Upper lobe of left lung (tissue), 6 donors: ENCODE results near the gene EPHB1. TPM values are rescaled to one million over a fixed set of nuclear protein-coding genes. Genes with fewer than 3 reads are reported as not detected.

Source experiments
- ATAC-seq, 2 donors: fragments of 200-7000 bp; cut with Tn5 transposase; one replicate each; pipeline ENCODE4 v1.9.1; 2022; ENCODE audit warnings: mild to moderate bottlenecking in 2 of 2, moderate library complexity in 2 of 2; ENCODE audit not compliant: low FRiP score in 2 of 2
- DNase-seq, 2 donors: peaks; one replicate each; pipeline ENCODE4 v3.0.0-alpha.2; 2019 to 2020
- H3K27ac ChIP-seq, 4 donors: fragments of 200-600 bp; sonication (generic); one replicate each; pipeline ENCODE4 v1.5.1; 2016 to 2019
- H3K27me3 ChIP-seq, 4 donors: fragments of 200-600 bp; sonication (generic); one replicate each; pipeline ENCODE4 v1.5.1; 2017 to 2019
- H3K36me3 ChIP-seq, 4 donors: fragments of 200-600 bp; sonication (generic); one replicate each; pipeline ENCODE4 v1.5.1; 2016 to 2019
- H3K4me1 ChIP-seq, 4 donors: fragments of 200-600 bp; sonication (generic); one replicate each; pipeline ENCODE4 v1.5.1; 2018 to 2019
- H3K4me3 ChIP-seq, 4 donors: fragments of 200-600 bp; sonication (generic); one replicate each; pipeline ENCODE4 v1.5.1; 2017 to 2019; ENCODE audit warnings: mild to moderate bottlenecking in 2 of 4, moderate library complexity in 1 of 4
- H3K9me3 ChIP-seq, 4 donors: fragments of 200-600 bp; sonication (generic); one replicate each; pipeline ENCODE4 v1.5.1; 2018 to 2019
- EP300 ChIP-seq, 4 donors: sonication (generic); formaldehyde crosslinking; IDR thresholded peaks; one replicate each; pipeline ENCODE4 v1.5.1; 2017; ENCODE audit warnings: antibody characterized with exemption in 4 of 4, control low read depth in 2 of 4
- POLR2A ChIP-seq, 4 donors: fragments of 450-650 bp; IDR thresholded peaks; one replicate each; pipeline ENCODE4 v1.5.1; 2016 to 2017; ENCODE audit warnings: antibody characterized with exemption in 4 of 4, mild to moderate bottlenecking in 2 of 4
- POLR2AphosphoS5 ChIP-seq, 2 donors: sonication (generic); formaldehyde crosslinking; IDR thresholded peaks; one replicate each; pipeline ENCODE4 v1.5.1; 2017; ENCODE audit warnings: antibody characterized with exemption in 2 of 2
- WGBS, 2 donors: methylation state at CpG; one replicate each; pipeline ENCODE4 v1.1.5; 2017 to 2018; 5-methylcytosine and 5-hydroxymethylcytosine counted together
- total RNA-seq, 6 donors: library from RNA; depleted of rRNA in 4 of 6; stranded (reverse); fragments of >200 nt in 4 of 6; gene quantifications; one replicate each; pipeline versions ENCODE4 v1.1.0 to v1.2.1, GENCODE V29; 2016 to 2021
- TF ChIP-seq, protein P1 (sequence below), 6 experiments: fragments of 450-650 bp in 4 of 6; fragments of 200-600 bp in 2 of 6; sonication (generic) in 2 of 6; IDR thresholded peaks; one replicate each; pipeline ENCODE4 v1.5.1; 2016 to 2019; ENCODE audit warnings: antibody characterized with exemption in 6 of 6
- donor health status: DM: no; HTN: no; CAD: no; lungs with moderate emphysema.
- donor health status: DM: no; HTN: yes; CAD: no; lungs with severe emphysema.

EPHB1 gene
- total RNA-seq, 6 donors from 2014 or later, result 1.3 to 14.6 (median 2.4) TPM; not detected in 1

DNA sequence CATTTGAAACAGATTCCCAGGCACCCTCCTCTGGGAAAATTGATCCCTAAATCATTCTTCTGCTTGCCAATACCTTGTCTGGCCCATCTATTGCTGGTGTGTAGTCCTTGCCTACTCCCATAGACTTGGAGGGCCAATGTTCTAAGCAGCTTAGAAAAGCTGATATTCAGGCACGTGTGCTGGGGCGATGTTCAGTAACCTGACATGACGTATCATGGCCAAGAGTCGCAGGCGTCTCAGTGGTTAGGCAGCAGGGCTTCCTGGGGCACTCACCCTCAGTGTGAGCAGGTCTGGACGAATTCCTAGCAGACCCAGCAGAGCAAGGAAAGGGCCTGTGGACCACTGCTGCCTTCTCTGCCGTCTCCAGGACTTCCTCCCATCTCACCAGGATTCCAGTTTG, 21.6 kb downstream of the EPHB1 start:
- Histone ChIP-seq H3K27ac (no peak overlapping the region), H3K9me3 (no peaks in the 10 kb centered on the region), H3K27me3 (no peaks in the 10 kb centered on the region), H3K4me3 (no peak overlapping the region), H3K36me3 (no peaks in the 10 kb centered on the region), H3K4me1 (no peaks in the 10 kb centered on the region)
- no peak for DNase-seq
- WGBS, 2 donors, result 82 to 83% methylated on average over 6 to 7 of the region's 7 CpGs
- TF ChIP-seq POLR2AphosphoS5 (IDR thresholded peaks at IDR 0.05) (no peak), EP300 (IDR thresholded peaks at IDR 0.05) (no peak), POLR2A (IDR thresholded peaks at IDR 0.05) (no peak)
- TF ChIP-seq, protein P1, sequence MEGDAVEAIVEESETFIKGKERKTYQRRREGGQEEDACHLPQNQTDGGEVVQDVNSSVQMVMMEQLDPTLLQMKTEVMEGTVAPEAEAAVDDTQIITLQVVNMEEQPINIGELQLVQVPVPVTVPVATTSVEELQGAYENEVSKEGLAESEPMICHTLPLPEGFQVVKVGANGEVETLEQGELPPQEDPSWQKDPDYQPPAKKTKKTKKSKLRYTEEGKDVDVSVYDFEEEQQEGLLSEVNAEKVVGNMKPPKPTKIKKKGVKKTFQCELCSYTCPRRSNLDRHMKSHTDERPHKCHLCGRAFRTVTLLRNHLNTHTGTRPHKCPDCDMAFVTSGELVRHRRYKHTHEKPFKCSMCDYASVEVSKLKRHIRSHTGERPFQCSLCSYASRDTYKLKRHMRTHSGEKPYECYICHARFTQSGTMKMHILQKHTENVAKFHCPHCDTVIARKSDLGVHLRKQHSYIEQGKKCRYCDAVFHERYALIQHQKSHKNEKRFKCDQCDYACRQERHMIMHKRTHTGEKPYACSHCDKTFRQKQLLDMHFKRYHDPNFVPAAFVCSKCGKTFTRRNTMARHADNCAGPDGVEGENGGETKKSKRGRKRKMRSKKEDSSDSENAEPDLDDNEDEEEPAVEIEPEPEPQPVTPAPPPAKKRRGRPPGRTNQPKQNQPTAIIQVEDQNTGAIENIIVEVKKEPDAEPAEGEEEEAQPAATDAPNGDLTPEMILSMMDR (IDR thresholded peaks at IDR 0.05), result no peak
- no peak for ATAC-seq

DNA sequence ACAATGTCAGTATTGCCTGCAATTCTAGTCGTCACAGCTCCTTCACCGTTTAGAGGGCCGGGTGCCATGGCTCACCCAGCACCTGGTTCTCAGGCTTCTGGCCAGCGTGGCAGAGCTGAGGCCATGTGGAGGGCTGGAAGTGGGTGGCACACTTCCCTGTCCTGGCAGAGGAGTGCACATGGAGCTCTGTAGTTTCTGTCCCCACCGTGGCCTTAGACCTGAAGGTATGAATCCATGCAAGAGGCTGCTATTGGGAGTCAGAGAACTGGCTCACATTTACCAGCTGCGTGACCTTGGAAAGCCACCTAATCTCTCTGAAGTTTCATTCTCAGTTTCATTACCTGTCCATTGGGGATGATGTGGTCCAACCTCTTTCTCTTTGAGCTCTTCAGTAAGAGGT, 22.2 kb downstream of the EPHB1 start:
- H3K4me3 ChIP-seq, result no peak overlapping the region
- TF ChIP-seq POLR2A (IDR thresholded peaks at IDR 0.05), result no peak
- TF ChIP-seq, protein P1 (IDR thresholded peaks at IDR 0.05), result no peak
- no peak for TF ChIP-seq EP300 (IDR thresholded peaks at IDR 0.05)
- no peak for TF ChIP-seq POLR2AphosphoS5 (IDR thresholded peaks at IDR 0.05)
- 88 to 90% methylated on average over 1 to 6 of the region's 6 CpGs for WGBS, 2 donors

DNA sequence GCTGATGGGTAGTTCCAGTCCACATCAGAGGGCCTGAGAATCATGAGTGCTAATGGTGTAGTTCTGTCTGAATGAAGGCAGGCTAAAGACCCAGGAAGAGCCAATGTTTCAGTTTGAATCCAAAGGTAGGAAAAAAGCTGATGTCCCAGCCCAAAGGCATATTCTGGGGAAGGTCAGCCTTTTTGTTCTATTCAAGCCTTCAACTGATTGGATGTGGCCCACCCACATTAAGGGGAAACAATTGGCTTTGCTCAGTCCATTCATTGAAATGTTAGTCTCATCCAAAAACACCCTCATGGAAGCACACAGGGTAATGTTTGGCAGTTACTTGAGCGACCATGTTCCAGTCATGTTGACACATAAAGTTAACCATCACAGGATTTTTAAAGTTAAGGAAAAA, 25.9 kb downstream of the EPHB1 start:
- H3K27me3 ChIP-seq, result no peaks in the 10 kb centered on the region
- TF ChIP-seq, protein P1 (IDR thresholded peaks at IDR 0.05), result no peak
- TF ChIP-seq EP300 (IDR thresholded peaks at IDR 0.05) (no peak), POLR2AphosphoS5 (IDR thresholded peaks at IDR 0.05) (no peak), POLR2A (IDR thresholded peaks at IDR 0.05) (no peak)
- no peaks in the 10 kb centered on the region for H3K36me3 ChIP-seq
- H3K4me3 ChIP-seq, result no peak overlapping the region
- 84 to 88% methylated on average over 1 of the region's 1 CpG for WGBS, 2 donors
- no peak overlapping the region for H3K27ac ChIP-seq
- DNase-seq (no peak), ATAC-seq (no peak)
- no peaks in the 10 kb centered on the region for H3K4me1 ChIP-seq
- no peaks in the 10 kb centered on the region for H3K9me3 ChIP-seq

More for the DNA sequence above, 22.2 kb downstream of the EPHB1 start:
- ATAC-seq (no peak), DNase-seq (no peak)
- no peaks in the 10 kb centered on the region for H3K27me3 ChIP-seq
- no peak overlapping the region for H3K27ac ChIP-seq
- no peaks in the 10 kb centered on the region for H3K4me1 ChIP-seq
- no peaks in the 10 kb centered on the region for H3K9me3 ChIP-seq
- no peaks in the 10 kb centered on the region for H3K36me3 ChIP-seq

DNA sequence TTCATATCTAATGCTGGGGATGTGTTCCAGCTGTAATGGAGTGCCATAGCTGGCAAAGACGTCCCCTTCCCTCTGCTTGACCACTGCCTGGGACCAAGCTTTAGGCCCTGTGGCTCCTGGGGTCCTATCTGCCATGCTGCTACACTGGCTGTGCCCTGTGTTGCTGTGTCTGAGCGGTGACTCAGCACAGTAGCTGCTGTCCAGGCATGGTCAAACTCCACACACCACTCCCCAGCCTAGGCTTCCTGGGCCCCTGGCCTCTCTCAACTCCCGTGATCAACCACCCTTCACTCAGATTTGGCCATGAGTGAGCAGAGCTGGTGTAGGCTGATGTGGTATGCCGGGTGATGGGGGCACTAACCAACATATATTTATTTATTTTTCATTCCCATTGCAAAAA, 27.0 kb downstream of the EPHB1 start:
- H3K36me3 ChIP-seq, result no peaks in the 10 kb centered on the region
- H3K9me3 ChIP-seq, result no peaks in the 10 kb centered on the region
- H3K27ac ChIP-seq, result no peak overlapping the region
- H3K27me3 ChIP-seq, result no peaks in the 10 kb centered on the region
- TF ChIP-seq POLR2AphosphoS5 (IDR thresholded peaks at IDR 0.05), result no peak
- TF ChIP-seq, protein P1 (IDR thresholded peaks at IDR 0.05), result no peak
- TF ChIP-seq POLR2A (IDR thresholded peaks at IDR 0.05), result no peak
- no peak for TF ChIP-seq EP300 (IDR thresholded peaks at IDR 0.05)
- H3K4me3 ChIP-seq, result no peak overlapping the region
- ATAC-seq (no peak), DNase-seq (no peak)
- 83 to 86% methylated on average over 4 of the region's 4 CpGs for WGBS, 2 donors
- no peaks in the 10 kb centered on the region for H3K4me1 ChIP-seq

- no peaks in the 10 kb centered on the region for H3K9me3 ChIP-seq
- 75 to 76% methylated on average over 2 of the region's 2 CpGs for WGBS, 2 donors
- DNase-seq, result no peak
- no peak for ATAC-seq
- TF ChIP-seq POLR2A (IDR thresholded peaks at IDR 0.05), result no peak
- TF ChIP-seq EP300 (IDR thresholded peaks at IDR 0.05), result no peak
- no peak for TF ChIP-seq POLR2AphosphoS5 (IDR thresholded peaks at IDR 0.05)
- TF ChIP-seq, protein P1 (IDR thresholded peaks at IDR 0.05), result no peak
- H3K4me3 ChIP-seq, result no peak overlapping the region
- H3K36me3 ChIP-seq, result no peaks in the 10 kb centered on the region
- H3K27me3 ChIP-seq, result no peaks in the 10 kb centered on the region
- no peak overlapping the region for H3K27ac ChIP-seq
- no peaks in the 10 kb centered on the region for H3K4me1 ChIP-seq
Measured at GRCh38 chr3:134823679-134824078, 28.6 kb downstream of the EPHB1 start.
